Mesodermal cell (in vitro differentiated cells): Measurements from ENCODE around the gene GLTP.

Experiments used
- H3K27ac ChIP-seq: 2 replicates; pipeline ENCODE4 v1.7.0; 2013; ENCODE audit warnings: mild to moderate bottlenecking, low read depth, low read length, moderate library complexity; ENCODE audit not compliant: severe bottlenecking
- H3K36me3 ChIP-seq: 2 replicates; pipeline ENCODE4 v1.7.1; 2013; ENCODE audit warnings: mild to moderate bottlenecking, low read length, moderate library complexity; ENCODE audit not compliant: control insufficient read depth, insufficient read depth
- H3K4me1 ChIP-seq: one replicate; pipeline ENCODE4 v1.7.1; 2013; ENCODE audit warnings: mild to moderate bottlenecking, low read length; ENCODE audit not compliant: insufficient read depth, control insufficient read depth, poor library complexity, severe bottlenecking
- H3K4me3 ChIP-seq: 2 replicates; pipeline ENCODE4 v1.7.0; 2013; ENCODE audit warnings: low read length, control low read depth, mild to moderate bottlenecking; ENCODE audit not compliant: insufficient read depth, poor library complexity, severe bottlenecking; ENCODE audit errors: extremely low read depth
- H3K9me3 ChIP-seq: 2 replicates; pipeline ENCODE4 v1.7.1; 2013; ENCODE audit warnings: mild to moderate bottlenecking, low read length, moderate library complexity; ENCODE audit not compliant: control insufficient read depth
- WGBS, 2 experiments: methylation state at CpG; one replicate each; pipeline ENCODE4 v1.1.5; 2013; ENCODE audit warnings: missing lambda C conversion rate in 2 of 2; ENCODE audit not compliant: insufficient coverage in 2 of 2; 5-methylcytosine and 5-hydroxymethylcytosine counted together

GLTP gene

GRCh38 chr12:109807954-109808643 lies 72.2 kb downstream of the GLTP start:
- Histone ChIP-seq H3K4me3 (no peak overlapping the region), H3K4me1 (no peaks in the 10 kb centered on the region), H3K27ac (no peak overlapping the region), H3K36me3 (no peaks in the 10 kb centered on the region), H3K9me3 (no peaks in the 10 kb centered on the region)
- 95% methylated on average over 7 to 9 of the region's 12 CpGs for WGBS, 2 experiments

GRCh38 chr12:109804820-109805761 lies 75.2 kb downstream of the GLTP start:
- 39 to 42% methylated on average over 10 to 11 of the region's 12 CpGs for WGBS, 2 experiments
- H3K4me3 ChIP-seq: no peak overlapping the region
- H3K9me3 ChIP-seq: no peaks in the 10 kb centered on the region
- no peak overlapping the region for H3K27ac ChIP-seq
- no peaks in the 10 kb centered on the region for H3K4me1 ChIP-seq
- no peaks in the 10 kb centered on the region for H3K36me3 ChIP-seq

GRCh38 chr12:109803678-109804077 lies 76.7 kb downstream of the GLTP start:
- no peaks in the 10 kb centered on the region for H3K9me3 ChIP-seq
- WGBS, 2 experiments: no CpG with 5 or more reads among the region's 3 CpGs

GRCh38 chr12:109802828-109803227 lies 77.5 kb downstream of the GLTP start:
- no peak overlapping the region for H3K27ac ChIP-seq
- H3K4me3 ChIP-seq: no peak overlapping the region
- no peaks in the 10 kb centered on the region for H3K4me1 ChIP-seq
- H3K36me3 ChIP-seq: no peaks in the 10 kb centered on the region
- no peaks in the 10 kb centered on the region for H3K9me3 ChIP-seq
- 93 to 97% methylated on average over 14 to 15 of the region's 15 CpGs for WGBS, 2 experiments

More at GRCh38 chr12:109803678-109804077, 76.7 kb downstream of the GLTP start:
- H3K4me1 ChIP-seq: no peaks in the 10 kb centered on the region
- no peaks in the 10 kb centered on the region for H3K36me3 ChIP-seq
- H3K4me3 ChIP-seq: no peak overlapping the region
- H3K27ac ChIP-seq: no peak overlapping the region
